CD4-positive, alpha-beta T cell treated with Interleukin-4 for 4 hours (primary cell): Measurements from ENCODE around the gene TRAPPC2L.

ENCODE experiments used
- DNase-seq: peaks from one replicate; pipeline ENCODE4 v3.0.0-alpha.2; 2020

TRAPPC2L gene

DNA sequence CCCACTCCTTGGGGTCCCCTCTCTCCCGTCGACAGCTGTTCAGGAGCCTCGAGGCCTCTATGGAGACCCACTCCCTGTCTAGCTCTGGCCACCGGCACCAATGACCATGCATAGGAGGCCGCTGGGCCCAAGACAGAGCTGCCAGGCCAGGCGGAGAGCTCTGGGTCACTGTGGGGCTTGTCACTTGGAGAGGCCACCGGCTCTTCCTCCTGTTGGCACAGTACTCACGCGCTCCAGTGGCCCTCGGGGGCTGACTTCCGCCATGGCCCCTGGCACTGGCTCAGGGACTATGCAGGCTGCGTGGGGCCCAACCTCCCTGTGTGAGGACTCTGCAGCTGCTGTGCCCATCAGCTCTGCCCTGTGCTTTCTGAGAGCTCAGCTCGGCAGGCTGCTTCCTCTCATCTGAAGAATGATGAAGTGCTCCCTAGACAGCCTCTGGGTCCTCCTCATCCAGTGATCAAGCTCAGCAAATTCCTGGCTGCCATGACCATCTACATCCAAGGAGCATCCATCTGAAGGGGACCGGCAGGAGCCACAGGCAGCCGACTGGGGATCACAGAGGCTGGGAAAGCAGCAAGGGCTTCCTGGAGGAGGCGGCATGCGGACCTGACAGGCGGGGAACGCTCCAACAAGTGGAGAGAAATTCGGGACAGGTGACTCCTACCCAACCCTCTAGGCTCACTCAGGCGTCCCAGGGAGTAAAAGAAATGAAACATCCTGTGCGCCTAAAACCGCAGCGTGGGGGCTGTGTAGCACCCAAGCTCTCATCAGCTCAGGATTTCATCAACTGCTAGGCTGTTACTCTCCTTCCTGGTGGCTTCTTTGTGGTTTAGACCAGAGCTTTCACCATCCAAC lies 17.0 kb upstream of the TRAPPC2L start:
- no peak for DNase-seq

GRCh38 chr16:88840600-88841215 lies 16.2 kb upstream of the TRAPPC2L start:
- no peak for DNase-seq

DNA sequence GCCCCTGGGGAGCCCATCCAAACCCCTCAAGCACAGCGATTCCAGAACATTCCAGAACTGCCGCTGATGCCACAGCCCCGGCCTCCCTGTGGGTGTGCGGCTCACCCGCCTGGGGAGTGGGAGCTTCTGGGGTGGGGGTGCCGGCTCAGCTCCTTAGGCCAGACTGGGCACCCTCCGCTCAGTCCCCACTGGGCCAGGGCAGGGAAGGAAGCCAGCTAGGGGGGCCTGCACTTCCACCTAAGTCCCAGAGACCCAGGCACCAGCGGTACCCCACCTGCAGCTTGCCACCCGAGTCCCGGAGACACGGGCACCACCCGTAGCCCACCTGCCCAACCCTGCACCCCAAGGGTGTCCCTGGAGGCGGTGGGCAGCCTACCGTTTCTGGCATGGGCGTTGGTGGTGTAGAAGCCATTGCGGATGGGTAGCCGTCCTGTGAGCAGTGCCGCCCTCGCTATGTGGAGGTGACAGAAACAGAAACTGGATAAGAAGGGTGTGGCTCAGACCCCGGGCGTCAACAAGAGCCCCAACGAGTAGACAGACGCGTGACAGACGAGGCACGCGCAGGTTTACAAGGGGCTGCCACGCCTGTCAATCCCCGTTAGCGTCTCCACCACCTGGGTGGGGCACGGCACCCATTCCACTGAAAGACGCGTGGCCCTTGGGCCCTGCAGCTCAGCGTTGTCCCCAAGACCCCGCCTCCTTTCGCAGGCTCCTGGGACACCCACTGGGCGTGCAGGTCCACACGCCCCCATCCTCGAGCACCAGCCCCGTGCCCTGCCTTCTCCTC lies 15.2 kb upstream of the TRAPPC2L start:
- DNase-seq = no peak

- DNase-seq = no peak
These were observed 14.6 kb upstream of the TRAPPC2L start for GRCh38 chr16:88842308-88842756.

- no peak for DNase-seq
These were observed 14.1 kb upstream of the TRAPPC2L start for GRCh38 chr16:88842806-88843205.

DNA sequence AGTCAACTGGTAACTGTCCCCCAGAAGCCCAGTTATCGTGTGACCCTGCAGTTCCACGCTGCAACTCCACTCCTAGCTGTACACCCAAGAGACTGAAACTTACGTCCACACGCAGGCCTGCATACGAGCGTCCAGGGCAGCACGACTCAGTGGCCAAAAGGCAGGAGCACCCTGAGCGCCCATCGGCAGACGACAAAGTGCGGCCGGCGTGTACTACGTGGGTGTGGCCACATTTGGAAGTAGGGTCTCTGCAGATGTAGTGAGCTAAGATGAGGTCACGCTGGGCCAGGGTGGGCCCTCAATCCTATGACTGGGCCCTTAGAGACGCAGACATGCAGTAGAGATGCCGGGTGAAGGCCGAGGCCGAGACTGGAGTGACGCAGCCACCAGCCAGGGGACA lies 13.7 kb upstream of the TRAPPC2L start:
- DNase-seq = no peak

DNA sequence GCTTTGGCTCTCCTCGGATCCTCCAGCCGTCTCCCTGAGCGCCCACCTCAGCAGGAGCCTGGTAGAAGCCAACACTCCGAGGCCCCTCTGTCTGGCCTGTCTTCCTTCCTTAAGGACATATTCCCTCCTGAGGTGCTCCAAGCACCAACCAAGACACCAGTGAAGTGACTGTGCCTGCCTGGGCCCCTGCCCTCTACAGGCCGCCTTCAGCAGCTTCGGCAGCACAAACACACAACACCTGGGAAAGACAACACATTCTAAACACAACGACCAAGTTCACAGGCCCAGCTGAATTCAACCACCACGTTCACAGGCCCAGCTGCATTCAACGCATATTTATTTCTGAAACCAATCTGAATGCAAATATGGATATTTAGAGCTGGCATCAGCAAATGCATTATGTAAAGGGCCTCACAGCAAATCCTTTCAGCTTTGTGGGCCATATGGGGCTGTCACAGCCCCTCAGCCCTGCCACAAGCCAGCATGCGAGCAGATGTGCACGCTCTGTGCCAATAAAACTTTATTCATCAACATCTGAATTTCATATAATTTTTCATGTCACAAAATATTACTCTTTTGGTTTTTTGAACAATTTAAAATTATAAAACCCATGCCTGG lies 12.4 kb upstream of the TRAPPC2L start:
- no peak for DNase-seq

- DNase-seq = no peak
These were observed 10.8 kb upstream of the TRAPPC2L start for GRCh38 chr16:88846088-88846487.

DNA sequence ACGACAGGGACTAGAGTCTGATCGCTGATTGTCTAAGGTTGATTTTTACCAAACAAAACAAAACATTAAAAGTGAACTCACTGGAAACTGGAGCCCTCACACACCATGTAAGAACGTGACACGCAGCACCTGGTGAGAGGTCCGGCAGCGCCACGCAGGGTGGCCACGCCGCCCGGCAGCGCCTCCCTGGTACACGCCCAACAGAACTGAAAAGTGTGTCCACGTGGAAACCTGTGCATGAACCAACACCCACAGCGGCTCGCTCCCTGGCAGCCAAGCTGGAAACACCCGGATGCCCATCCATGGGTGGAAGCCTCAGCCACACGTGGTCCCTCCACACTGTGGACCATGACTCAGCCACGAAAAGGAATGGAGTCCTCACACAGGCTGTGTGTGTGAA lies 9.3 kb upstream of the TRAPPC2L start:
- DNase-seq = no peak

DNA sequence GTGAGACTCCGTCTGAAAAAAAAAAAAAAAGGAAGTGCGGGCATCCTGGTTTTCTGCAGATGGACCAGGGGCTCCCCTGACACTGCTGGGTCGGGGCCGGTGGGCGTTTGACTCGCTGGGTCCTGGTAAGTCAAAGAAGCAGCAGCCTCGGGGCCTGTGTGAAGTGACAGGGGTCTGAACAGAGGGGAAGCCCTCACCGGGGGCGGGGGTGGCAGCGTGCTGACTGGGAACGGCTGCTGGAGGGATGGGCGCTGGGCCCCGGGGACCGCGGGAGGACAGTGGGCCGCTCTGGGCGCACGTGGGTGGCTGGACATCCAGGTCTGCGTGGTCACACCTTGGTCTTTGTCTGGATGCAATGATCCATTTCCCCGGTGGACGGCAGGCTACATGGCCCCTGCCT lies 8.4 kb upstream of the TRAPPC2L start:
- no peak for DNase-seq

GRCh38 chr16:88850531-88851199 lies 6.3 kb upstream of the TRAPPC2L start:
- no peak for DNase-seq

DNA sequence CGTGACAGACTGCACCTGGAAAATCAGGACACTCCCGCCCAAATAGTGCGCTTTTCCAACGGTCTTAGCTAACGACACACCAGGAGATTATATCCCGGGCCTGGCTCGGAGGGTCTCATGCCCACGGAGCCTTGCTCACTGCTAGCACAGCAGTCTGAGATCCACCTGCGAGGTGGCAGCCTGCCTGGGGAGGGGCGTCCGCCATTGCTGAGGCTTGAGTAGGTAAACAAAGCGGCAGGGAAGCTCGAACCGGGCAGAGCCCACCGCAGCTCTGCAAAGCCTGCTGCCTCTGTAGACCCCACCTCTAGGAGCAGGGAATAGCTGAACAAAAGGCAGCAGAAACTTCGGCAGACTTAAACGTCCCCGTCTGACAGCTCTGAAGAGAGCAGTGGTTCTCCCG lies 5.3 kb upstream of the TRAPPC2L start:
- DNase-seq = no peak

- DNase-seq = no peak
These were observed 3.5 kb upstream of the TRAPPC2L start for GRCh38 chr16:88853325-88853941.

DNA sequence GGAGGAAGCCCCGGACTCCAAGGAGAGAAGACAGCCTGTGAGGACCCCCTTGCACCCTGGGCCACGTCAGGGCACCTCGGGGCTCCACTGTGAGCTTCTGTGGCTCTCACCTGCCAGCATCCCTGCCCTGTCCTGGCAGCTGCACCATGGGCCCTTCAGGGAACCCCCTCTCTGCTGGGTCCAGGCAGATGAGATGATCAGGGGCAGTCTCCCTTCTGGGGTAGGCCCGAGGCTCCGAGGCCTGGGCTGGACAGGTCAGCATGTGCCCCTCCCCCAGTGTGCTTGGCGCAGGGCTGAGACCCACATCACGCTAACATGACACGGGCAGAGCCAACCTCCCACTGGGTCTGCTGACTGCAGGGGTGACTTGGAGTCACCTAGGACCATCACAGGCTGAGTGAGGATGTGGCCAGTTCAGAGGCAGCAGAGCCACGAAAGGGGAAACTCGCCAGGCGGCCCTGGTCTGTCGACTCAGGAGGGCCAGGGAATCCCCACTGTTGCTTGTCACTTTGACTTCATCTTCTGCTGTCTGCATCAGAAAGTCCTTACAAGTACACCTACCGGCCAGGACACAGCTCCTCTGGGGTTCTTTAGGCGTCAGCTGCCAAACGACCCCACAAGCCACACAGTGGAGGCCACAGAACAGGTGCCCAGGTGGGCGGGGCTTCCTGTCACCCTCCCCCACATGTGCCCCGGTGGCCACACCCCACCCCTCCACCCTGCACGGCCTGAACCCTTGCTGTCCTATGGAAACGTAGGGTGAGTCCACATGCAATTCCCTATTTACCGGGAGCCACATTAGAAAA lies 2.4 kb upstream of the TRAPPC2L start:
- DNase-seq = peak; percentile 19

GRCh38 chr16:88855176-88855575 lies 1.8 kb upstream of the TRAPPC2L start:
- no peak for DNase-seq

DNA sequence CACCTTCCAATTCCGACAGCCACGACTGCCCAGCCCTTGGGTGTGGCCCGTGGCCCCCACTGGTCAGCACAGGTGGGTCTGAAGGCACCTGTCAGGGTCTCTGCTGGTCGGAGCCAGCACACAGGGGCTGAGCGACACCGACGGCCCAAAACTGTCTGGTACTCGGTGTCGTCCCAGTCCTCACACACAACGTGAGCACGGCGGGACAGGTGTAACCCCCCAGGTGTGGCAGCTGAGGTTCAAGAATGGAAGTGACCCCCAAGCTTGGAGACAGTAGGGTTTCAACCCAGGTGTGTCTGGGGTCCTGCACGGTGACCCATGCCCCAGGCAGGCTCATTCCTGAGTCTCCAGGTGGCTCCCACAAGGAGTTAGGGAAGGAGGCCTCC lies 1.2 kb upstream of the TRAPPC2L start:
- DNase-seq = no peak

GRCh38 chr16:88856122-88856827 lies 652 bp upstream of the TRAPPC2L start:
- DNase-seq = no peak

GRCh38 chr16:88857728-88858339 lies 907 bp downstream of the TRAPPC2L start:
- peak; percentile 70 for DNase-seq

DNA sequence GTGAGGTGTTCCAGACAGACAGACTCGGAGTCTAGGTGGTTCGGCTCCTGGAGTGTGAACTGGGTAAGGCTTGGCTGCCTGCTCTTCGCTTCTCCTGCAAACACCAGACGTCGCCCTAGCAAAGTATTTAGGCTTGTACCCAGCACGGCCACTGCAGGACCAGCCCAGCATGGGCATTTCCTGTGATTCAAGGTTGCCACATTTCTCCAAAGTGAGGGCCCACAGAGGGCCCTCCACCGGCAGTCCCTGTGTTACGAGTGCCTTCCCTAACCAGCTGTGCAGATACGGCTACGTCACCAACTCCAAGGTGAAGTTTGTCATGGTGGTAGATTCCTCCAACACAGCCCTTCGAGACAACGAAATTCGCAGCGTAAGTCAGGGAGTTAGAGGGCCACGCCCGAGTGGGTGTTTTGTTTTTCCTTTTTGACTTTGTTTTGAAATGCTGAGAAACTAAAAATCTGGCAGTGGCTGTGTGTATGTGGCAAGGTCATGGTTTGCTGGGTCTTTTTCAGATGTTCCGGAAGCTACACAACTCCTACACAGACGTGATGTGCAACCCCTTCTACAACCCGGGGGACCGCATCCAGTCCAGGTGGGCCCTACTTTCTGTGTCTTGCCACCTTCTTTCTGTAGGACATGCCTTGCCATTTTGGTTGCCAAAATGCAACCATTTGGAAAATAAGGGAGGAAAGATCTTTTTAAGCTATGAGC lies 2.6 kb downstream of the TRAPPC2L start:
- DNase-seq = no peak

GRCh38 chr16:88861359-88861758 lies 4.4 kb downstream of the TRAPPC2L start:
- DNase-seq = no peak
